OCI-LY3 (cell line): Measurements from ENCODE around the gene STON2.

Experiments
- H2AFZ ChIP-seq: fragments of 200-600, 300-600 bp; shearing (Covaris generic); 2 replicates; pipeline ENCODE4 v1.6.0; 2014; ENCODE audit warnings: antibody characterized with exemption, low read depth, low read length
- H3K27ac ChIP-seq: fragments of 200-600, 300-600 bp; sonication (generic); 2 replicates; pipeline ENCODE4 v1.5.1; 2014; ENCODE audit warnings: mild to moderate bottlenecking, low read length, moderate library complexity, mixed read lengths
- H3K27me3 ChIP-seq: fragments of 200-600, 300-600 bp; sonication (generic); 2 replicates; pipeline ENCODE4 v1.6.1; 2014; ENCODE audit warnings: low read depth, low read length, mixed read lengths
- H3K36me3 ChIP-seq: fragments of 200-600, 300-600 bp; sonication (generic); replicated peaks from 2 replicates; pipeline ENCODE3; 2014; ENCODE audit warnings: low read depth, low read length, mixed read lengths
- H3K4me1 ChIP-seq: fragments of 300-600, 200-600 bp; sonication (generic); 2 replicates; pipeline ENCODE4 v1.6.1; 2014; ENCODE audit warnings: low read length, mixed read lengths
- H3K4me2 ChIP-seq: fragments of 200-600, 300-600 bp; sonication (generic); 2 replicates; pipeline ENCODE4 v1.6.1; 2014; ENCODE audit warnings: low read length, mixed read lengths
- H3K4me3 ChIP-seq: fragments of 300-600, 200-600 bp; sonication (generic); 2 replicates; pipeline ENCODE4 v1.5.1; 2014; ENCODE audit warnings: antibody characterized with exemption, mild to moderate bottlenecking, low read length, moderate library complexity
- H3K79me2 ChIP-seq: fragments of 300-600, 200-600 bp; shearing (Covaris generic); 2 replicates; pipeline ENCODE4 v1.6.1; 2014; ENCODE audit warnings: mild to moderate bottlenecking, low read length, mixed read lengths
- H3K9ac ChIP-seq: fragments of 300-600, 200-600 bp; shearing (Covaris generic); 2 replicates; pipeline ENCODE4 v1.6.0; 2014; ENCODE audit warnings: mild to moderate bottlenecking, low read length, moderate library complexity
- H3K9me3 ChIP-seq: fragments of 200-600, 300-600 bp; shearing (Covaris generic); 2 replicates; pipeline ENCODE4 v1.6.1; 2014; ENCODE audit warnings: low read length, mixed read lengths; ENCODE audit not compliant: insufficient read depth
- H4K20me1 ChIP-seq: fragments of 200-600, 300-600 bp; sonication (generic); 2 replicates; pipeline ENCODE4 v1.6.1; 2016; ENCODE audit warnings: low read length, mixed read lengths; ENCODE audit not compliant: insufficient read depth
- CTCF ChIP-seq: fragments of 200-600, 300-600 bp; sonication (generic); IDR thresholded peaks from 2 replicates; pipeline ENCODE4 v1.5.1; 2014; ENCODE audit warnings: antibody characterized with exemption, low read length, low read depth
- EZH2phosphoT487 ChIP-seq: fragments of 200-600 bp; shearing (Covaris generic); IDR thresholded peaks from 2 replicates; pipeline ENCODE4 v1.6.1; 2018; ENCODE audit warnings: antibody characterized with exemption, mixed run types, low read depth

STON2 gene

GRCh38 chr14:81220580-81220829 is 179.6 kb downstream of the STON2 start:
- Histone ChIP-seq H3K4me2 (peak overlapping the region; percentile 66), H3K79me2 (peaks cover 51% of the 10 kb centered on the region), H4K20me1 (peaks cover 26% of the 10 kb centered on the region), H3K36me3 (peaks cover 23% of the 10 kb centered on the region), H3K4me1 (peaks cover 20% of the 10 kb centered on the region), H3K4me3 (peak overlapping the region; percentile 99), H3K27me3 (no peaks in the 10 kb centered on the region), H2AFZ (no peak overlapping the region), H3K27ac (peak overlapping the region; percentile 88), H3K9ac (peak overlapping the region; percentile 99), H3K9me3 (peaks cover 4% of the 10 kb centered on the region; the same call in 1 of the 2 replicates)
- TF ChIP-seq EZH2phosphoT487 (no peak), CTCF (no peak)

GRCh38 chr14:81219759-81220579 is 180.2 kb downstream of the STON2 start:
- Histone ChIP-seq H3K79me2 (peaks cover 56% of the 10 kb centered on the region), H3K4me1 (peaks cover 20% of the 10 kb centered on the region), H3K27me3 (no peaks in the 10 kb centered on the region), H2AFZ (no peak overlapping the region), H3K9me3 (peaks cover 4% of the 10 kb centered on the region; the same call in 1 of the 2 replicates), H3K4me2 (peak overlapping the region; percentile 80), H3K9ac (peak overlapping the region; percentile 99), H4K20me1 (peaks cover 31% of the 10 kb centered on the region), H3K4me3 (peak overlapping the region; percentile 99), H3K36me3 (peaks cover 28% of the 10 kb centered on the region), H3K27ac (peak overlapping the region; percentile 90)
- TF ChIP-seq EZH2phosphoT487 (no peak), CTCF (no peak)

GRCh38 chr14:81219210-81219758 is 180.8 kb downstream of the STON2 start:
- H3K4me2 ChIP-seq, result peak overlapping the region; percentile 80
- peak overlapping the region; percentile 90 for H3K27ac ChIP-seq
- peak overlapping the region; percentile 97 for H3K9ac ChIP-seq
- no peaks in the 10 kb centered on the region for H3K27me3 ChIP-seq
- peaks cover 4% of the 10 kb centered on the region; the same call in 1 of the 2 replicates for H3K9me3 ChIP-seq
- H3K4me1 ChIP-seq, result peaks cover 20% of the 10 kb centered on the region
- TF ChIP-seq CTCF, result no peak
- TF ChIP-seq EZH2phosphoT487, result no peak
- H3K79me2 ChIP-seq, result peaks cover 60% of the 10 kb centered on the region
- H3K36me3 ChIP-seq, result peaks cover 32% of the 10 kb centered on the region
- peak overlapping the region; percentile 95 for H3K4me3 ChIP-seq
- peaks cover 34% of the 10 kb centered on the region for H4K20me1 ChIP-seq
- H2AFZ ChIP-seq, result no peak overlapping the region

GRCh38 chr14:81211844-81212243 is 188.3 kb downstream of the STON2 start:
- H3K79me2 ChIP-seq, result peaks cover 80% of the 10 kb centered on the region
- H3K36me3 ChIP-seq, result peaks cover 86% of the 10 kb centered on the region

More at GRCh38 chr14:81211844-81212243, 188.3 kb downstream of the STON2 start:
- Histone ChIP-seq H3K4me2 (no peak overlapping the region), H2AFZ (no peak overlapping the region), H3K4me3 (no peak overlapping the region), H3K27me3 (no peaks in the 10 kb centered on the region), H4K20me1 (peaks cover 57% of the 10 kb centered on the region), H3K4me1 (peaks cover 23% of the 10 kb centered on the region), H3K27ac (no peak overlapping the region), H3K9ac (no peak overlapping the region), H3K9me3 (peaks cover 10% of the 10 kb centered on the region; the same call in 1 of the 2 replicates)
- TF ChIP-seq EZH2phosphoT487 (no peak), CTCF (peak; percentile 44; the same call in 1 of the 2 replicates)
